ENCODE measurements around the gene MTHFD1L.

MTHFD1L gene

GRCh38 chr6:150977281-150977680 is 111.8 kb downstream of the MTHFD1L start:
- peaks cover 51% of the 10 kb centered on the region for H3K36me3 ChIP-seq (ENCODE audit: control insufficient read depth, low read length)

DNA sequence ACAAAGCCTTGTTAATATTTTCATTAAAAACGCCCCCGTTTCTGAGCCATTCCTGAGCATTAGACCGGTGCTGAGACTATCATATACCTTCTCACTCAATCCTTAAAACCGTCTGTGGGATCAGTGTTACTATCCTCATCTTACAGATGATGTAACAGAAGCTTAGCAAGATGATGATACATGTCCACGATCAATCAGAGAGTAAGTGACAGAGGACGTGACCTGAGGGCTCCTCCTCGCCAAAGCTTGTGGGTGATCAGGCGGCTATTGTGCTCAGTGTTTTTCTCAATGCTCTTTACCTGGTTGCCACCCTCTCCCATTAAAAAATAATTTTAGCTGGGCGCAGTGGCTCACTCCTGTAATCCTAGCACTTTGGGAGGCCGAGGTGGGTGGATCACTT is 113.1 kb downstream of the MTHFD1L start:
- Histone ChIP-seq H3K4me3 (ENCODE audit: low read length) (no peak overlapping the region), H4K20me1 (ENCODE audit: control insufficient read depth, insufficient read depth, low read depth, low read length) (no peaks in the 10 kb centered on the region), H3K9me3 (ENCODE audit: control insufficient read depth, insufficient read depth, low read length) (no peaks in the 10 kb centered on the region), H3K4me1 (ENCODE audit: control insufficient read depth, low read length) (peaks cover 69% of the 10 kb centered on the region), H3K79me2 (ENCODE audit: control insufficient read depth, low read length) (peaks cover 6% of the 10 kb centered on the region; the same call in 1 of the 2 replicates), H3K36me3 (ENCODE audit: control insufficient read depth, low read length) (peaks cover 51% of the 10 kb centered on the region), H3K27me3 (ENCODE audit: control insufficient read depth, low read length) (no peaks in the 10 kb centered on the region), H3K4me2 (ENCODE audit: low read length) (peak overlapping the region; percentile 55), H3K27ac (ENCODE audit: low read depth, low read length) (peak overlapping the region; percentile 87), H3F3A (ENCODE audit: control insufficient read depth, insufficient read depth) (peaks cover 18% of the 10 kb centered on the region), H3K9me2 (replicated peaks; ENCODE audit: control insufficient read depth, low read length) (no peaks in the 10 kb centered on the region)
- no peak for TF ChIP-seq EZH2phosphoT487 (IDR thresholded peaks at IDR 0.05; ENCODE audit: borderline replicate concordance, low read length)
- TF ChIP-seq CTCF (IDR thresholded peaks at IDR 0.05; ENCODE audit: low read depth, low read length, poor library complexity, severe bottlenecking), result no peak

More at GRCh38 chr6:150977281-150977680, 111.8 kb downstream of the MTHFD1L start:
- H3K79me2 ChIP-seq (ENCODE audit: control insufficient read depth, low read length), result peaks cover 5% of the 10 kb centered on the region; the same call in 1 of the 2 replicates
- H3K4me2 ChIP-seq (ENCODE audit: low read length), result no peak overlapping the region
- no peak overlapping the region for H3K4me3 ChIP-seq (ENCODE audit: low read length)
- peaks cover 18% of the 10 kb centered on the region for H3F3A ChIP-seq (ENCODE audit: control insufficient read depth, insufficient read depth)
- peaks cover 56% of the 10 kb centered on the region for H3K4me1 ChIP-seq (ENCODE audit: control insufficient read depth, low read length)
- H3K9me3 ChIP-seq (ENCODE audit: control insufficient read depth, insufficient read depth, low read length), result no peaks in the 10 kb centered on the region
- H3K27ac ChIP-seq (ENCODE audit: low read depth, low read length), result 0 out of 2 replicates have a peak overlapping the region, but pooled peaks have one; percentile 13
- TF ChIP-seq EZH2phosphoT487 (IDR thresholded peaks at IDR 0.05; ENCODE audit: borderline replicate concordance, low read length) (no peak), CTCF (IDR thresholded peaks at IDR 0.05; ENCODE audit: low read depth, low read length, poor library complexity, severe bottlenecking) (no peak)
- no peaks in the 10 kb centered on the region for H3K27me3 ChIP-seq (ENCODE audit: control insufficient read depth, low read length)
- H3K9me2 ChIP-seq (replicated peaks; ENCODE audit: control insufficient read depth, low read length), result no peaks in the 10 kb centered on the region
- H4K20me1 ChIP-seq (ENCODE audit: control insufficient read depth, insufficient read depth, low read depth, low read length), result no peaks in the 10 kb centered on the region

DNA sequence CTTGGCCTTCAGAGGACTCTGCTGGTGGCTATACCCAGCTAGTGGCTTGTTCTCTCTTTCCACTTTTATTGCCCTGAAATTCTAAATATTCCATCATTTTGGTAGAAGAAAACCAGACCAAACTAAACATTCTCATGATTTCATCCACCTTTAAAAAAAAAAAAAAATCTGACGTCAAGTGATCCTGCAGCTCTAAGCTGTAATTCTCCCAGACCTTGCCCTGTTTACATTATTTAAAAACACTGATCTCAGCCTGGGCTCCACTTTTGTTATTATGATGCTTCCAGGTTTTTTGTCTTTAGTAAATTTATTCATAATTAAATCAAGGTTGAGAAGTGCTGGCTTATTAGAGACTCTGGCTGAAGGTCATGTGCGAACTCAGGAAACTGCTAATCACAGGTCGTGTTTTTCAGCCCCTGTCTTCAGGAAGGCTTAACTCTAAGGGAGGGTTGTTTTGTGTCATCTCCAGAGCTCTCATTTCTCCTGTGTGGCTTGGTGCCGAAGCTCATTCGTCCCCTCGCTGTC is 114.4 kb downstream of the MTHFD1L start:
- Histone ChIP-seq H3K36me3 (ENCODE audit: control insufficient read depth, low read length) (peaks cover 54% of the 10 kb centered on the region), H3F3A (ENCODE audit: control insufficient read depth, insufficient read depth) (peaks cover 18% of the 10 kb centered on the region), H3K4me2 (ENCODE audit: low read length) (peak overlapping the region; percentile 55), H3K9me2 (replicated peaks; ENCODE audit: control insufficient read depth, low read length) (no peaks in the 10 kb centered on the region), H4K20me1 (ENCODE audit: control insufficient read depth, insufficient read depth, low read depth, low read length) (no peaks in the 10 kb centered on the region), H3K27me3 (ENCODE audit: control insufficient read depth, low read length) (no peaks in the 10 kb centered on the region), H3K27ac (ENCODE audit: low read depth, low read length) (peak overlapping the region; percentile 87), H3K4me1 (ENCODE audit: control insufficient read depth, low read length) (peaks cover 69% of the 10 kb centered on the region), H3K4me3 (ENCODE audit: low read length) (no peak overlapping the region), H3K79me2 (ENCODE audit: control insufficient read depth, low read length) (peaks cover 6% of the 10 kb centered on the region; the same call in 1 of the 2 replicates), H3K9me3 (ENCODE audit: control insufficient read depth, insufficient read depth, low read length) (no peaks in the 10 kb centered on the region)
- TF ChIP-seq EZH2phosphoT487 (IDR thresholded peaks at IDR 0.05; ENCODE audit: borderline replicate concordance, low read length) (no peak), CTCF (IDR thresholded peaks at IDR 0.05; ENCODE audit: low read depth, low read length, poor library complexity, severe bottlenecking) (no peak)

Data from DOHH2 (cell line).